NB4 (cell line): Measurements from ENCODE around the gene MACROD2.

Source experiments
- DNase-seq: peaks from one replicate; pipeline ENCODE4 v3.0.0; 2010; ENCODE audit warnings: low read depth
- H3K4me3 ChIP-seq: one replicate; pipeline ENCODE4 v1.5.1; 2011; ENCODE audit warnings: mild to moderate bottlenecking, low read depth, low read length, moderate library complexity
- MYC ChIP-seq: IDR thresholded peaks from 2 replicates; pipeline ENCODE4 v1.6.1; 2011; ENCODE audit warnings: low read depth, low read length
- POLR2A ChIP-seq: IDR thresholded peaks from 2 replicates; pipeline ENCODE4 v1.6.1; 2011; ENCODE audit warnings: mild to moderate bottlenecking; ENCODE audit not compliant: insufficient read length; ENCODE audit errors: extremely low read depth
- TF ChIP-seq, protein P1 (sequence below): IDR thresholded peaks from one replicate; pipeline ENCODE4 v1.5.1; 2012; ENCODE audit warnings: low read depth, low read length
- TF ChIP-seq, protein P2 (sequence below): IDR thresholded peaks from 2 replicates; pipeline ENCODE4 v1.6.1; 2011; ENCODE audit warnings: low read depth, low read length

MACROD2 gene

DNA sequence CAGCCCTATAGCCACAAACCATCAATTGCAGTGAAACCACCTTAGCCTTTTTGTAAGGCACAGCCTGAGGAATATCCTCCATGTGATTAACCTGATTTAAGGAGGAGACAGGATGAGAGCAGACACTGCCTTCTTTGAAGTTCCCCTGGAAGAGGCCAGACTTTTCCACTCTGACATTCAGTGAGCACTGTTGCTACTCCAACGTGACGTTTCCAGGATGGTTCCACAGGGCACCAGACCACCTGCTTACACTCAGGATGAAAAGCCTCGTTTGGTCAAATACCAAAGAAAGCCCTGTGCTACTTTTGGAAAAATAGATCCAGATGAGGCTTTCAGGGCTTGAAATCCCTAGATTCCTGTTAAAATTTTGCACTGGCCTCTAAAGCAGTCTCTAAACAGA is 1444.2 kb downstream of the MACROD2 start:
- no peak for DNase-seq
- no peak overlapping the region for H3K4me3 ChIP-seq
- TF ChIP-seq MYC (no peak), POLR2A (no peak)
- TF ChIP-seq, protein P1, sequence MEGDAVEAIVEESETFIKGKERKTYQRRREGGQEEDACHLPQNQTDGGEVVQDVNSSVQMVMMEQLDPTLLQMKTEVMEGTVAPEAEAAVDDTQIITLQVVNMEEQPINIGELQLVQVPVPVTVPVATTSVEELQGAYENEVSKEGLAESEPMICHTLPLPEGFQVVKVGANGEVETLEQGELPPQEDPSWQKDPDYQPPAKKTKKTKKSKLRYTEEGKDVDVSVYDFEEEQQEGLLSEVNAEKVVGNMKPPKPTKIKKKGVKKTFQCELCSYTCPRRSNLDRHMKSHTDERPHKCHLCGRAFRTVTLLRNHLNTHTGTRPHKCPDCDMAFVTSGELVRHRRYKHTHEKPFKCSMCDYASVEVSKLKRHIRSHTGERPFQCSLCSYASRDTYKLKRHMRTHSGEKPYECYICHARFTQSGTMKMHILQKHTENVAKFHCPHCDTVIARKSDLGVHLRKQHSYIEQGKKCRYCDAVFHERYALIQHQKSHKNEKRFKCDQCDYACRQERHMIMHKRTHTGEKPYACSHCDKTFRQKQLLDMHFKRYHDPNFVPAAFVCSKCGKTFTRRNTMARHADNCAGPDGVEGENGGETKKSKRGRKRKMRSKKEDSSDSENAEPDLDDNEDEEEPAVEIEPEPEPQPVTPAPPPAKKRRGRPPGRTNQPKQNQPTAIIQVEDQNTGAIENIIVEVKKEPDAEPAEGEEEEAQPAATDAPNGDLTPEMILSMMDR = no peak
- TF ChIP-seq, protein P2, sequence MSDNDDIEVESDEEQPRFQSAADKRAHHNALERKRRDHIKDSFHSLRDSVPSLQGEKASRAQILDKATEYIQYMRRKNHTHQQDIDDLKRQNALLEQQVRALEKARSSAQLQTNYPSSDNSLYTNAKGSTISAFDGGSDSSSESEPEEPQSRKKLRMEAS = no peak

DNA sequence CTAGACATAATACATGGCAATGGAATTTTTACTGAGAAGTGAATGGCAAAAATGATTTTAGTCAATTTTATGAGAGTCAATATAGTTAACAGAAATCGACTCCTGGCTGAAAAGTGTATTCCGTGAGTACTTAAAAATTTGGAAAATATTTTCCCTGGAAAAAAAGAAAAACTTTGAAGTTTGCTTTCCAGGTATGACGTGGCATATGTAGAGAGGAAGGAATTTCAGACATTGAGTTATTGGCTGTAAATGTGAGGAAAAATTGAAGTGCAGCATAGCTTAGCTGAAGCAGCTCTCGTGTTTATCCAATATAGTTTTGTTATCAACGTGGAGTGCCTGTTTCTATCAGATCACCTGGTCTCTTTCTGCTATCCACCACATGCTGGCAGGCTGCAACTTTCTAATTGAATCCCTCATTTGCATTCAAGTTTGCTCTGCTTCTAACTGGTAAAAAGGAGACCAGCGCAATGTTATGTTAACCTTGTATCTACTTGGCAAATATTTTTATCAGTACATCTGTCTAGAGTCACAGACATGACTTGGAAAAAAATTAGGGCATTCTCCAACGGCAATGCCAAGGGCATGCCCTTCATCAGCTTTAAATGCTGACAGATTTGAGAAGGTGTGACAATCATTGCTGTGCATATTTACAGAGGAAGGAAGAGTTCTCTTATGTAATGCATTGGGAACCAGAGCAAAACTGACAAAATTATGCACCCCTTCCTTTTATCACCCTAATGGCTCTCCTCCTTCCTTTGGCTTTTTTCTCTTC is 1444.9 kb downstream of the MACROD2 start:
- TF ChIP-seq, protein P1 = no peak
- TF ChIP-seq POLR2A = no peak
- TF ChIP-seq MYC = no peak
- TF ChIP-seq, protein P2 = no peak
- no peak for DNase-seq
- H3K4me3 ChIP-seq = no peak overlapping the region

DNA sequence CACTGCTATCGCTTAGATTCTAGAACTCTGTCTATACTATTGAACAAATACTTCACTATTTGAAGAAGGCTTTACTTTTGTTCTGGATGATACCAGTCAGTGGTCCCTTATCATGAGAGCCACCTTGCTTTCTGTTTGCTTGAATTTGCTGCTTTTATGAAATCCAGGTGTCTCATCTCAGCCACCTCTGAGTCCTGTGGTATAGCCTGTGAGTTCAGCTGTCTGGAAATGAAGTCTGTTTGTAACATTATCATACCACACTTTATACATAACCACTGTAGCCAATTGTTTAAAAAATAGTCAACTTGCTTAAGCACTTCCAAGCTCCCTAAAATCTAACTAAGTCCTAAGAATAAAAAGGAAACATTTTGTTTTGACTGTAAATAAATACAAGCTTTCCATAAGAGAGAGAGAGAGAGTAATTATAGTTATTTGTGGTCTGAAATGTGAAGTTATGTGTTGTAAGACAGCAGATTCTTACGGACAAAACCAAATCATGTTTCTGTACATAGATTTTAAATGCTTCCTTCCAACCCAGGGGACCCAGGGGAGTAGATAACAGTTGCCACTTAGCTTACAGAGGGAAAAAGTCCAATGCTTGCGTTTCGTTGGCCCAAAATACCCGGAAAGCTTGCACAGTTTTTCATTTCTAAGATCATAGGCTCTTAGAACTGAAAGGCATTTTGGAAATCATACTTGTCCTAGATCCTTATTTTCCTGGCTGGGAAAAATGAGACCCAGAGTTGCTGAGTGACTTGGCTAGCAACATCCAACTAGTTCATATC is 1449.9 kb downstream of the MACROD2 start:
- DNase-seq = no peak
- TF ChIP-seq, protein P1 = no peak
- TF ChIP-seq, protein P2 = no peak
- TF ChIP-seq MYC (no peak), POLR2A (no peak)

DNA sequence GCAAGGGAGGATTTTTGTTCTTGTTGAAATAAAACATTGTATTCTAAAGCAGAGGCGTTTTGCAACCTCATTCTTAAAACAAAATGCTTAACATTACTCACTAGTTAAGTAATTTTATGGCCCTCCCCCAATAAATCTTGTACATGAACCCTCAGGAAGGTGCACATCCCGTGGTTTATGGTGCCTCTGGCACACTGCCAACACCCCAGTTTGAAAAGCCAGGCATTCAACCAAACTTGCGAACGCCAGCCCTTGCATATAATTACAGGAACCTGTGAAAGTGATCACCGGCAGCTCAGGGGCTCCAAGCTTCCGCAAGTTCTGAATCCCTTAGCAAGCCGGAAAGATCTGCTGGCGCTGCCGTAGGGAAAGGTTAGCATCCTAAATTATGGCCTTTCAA is 1451.1 kb downstream of the MACROD2 start:
- TF ChIP-seq POLR2A (no peak), MYC (no peak)
- TF ChIP-seq, protein P2 = no peak
- TF ChIP-seq, protein P1 = no peak
- H3K4me3 ChIP-seq = no peak overlapping the region
- no peak for DNase-seq

More for the DNA sequence above, 1449.9 kb downstream of the MACROD2 start:
- no peak overlapping the region for H3K4me3 ChIP-seq

DNA sequence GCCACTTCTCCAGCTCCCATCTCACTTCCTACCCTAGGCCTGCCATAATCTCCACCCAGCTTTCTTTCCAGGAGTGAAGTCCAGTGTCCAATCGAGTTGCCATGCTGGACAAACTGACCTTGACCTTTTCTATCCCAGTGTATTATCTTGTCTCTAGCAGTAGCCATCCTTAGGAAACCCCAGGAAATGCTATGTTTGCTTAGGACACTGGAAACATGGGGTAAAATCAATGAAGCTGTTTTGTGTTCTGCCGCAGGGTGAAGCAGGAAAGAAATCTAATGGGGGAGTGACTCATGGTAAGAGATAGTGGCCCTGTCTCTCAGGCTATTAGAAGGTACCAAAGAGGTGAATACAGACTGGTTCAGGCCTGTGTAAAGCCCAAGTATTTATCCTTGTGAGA is 1452.2 kb downstream of the MACROD2 start:
- no peak for TF ChIP-seq MYC
- TF ChIP-seq POLR2A = no peak
- DNase-seq = no peak
- no peak overlapping the region for H3K4me3 ChIP-seq

DNA sequence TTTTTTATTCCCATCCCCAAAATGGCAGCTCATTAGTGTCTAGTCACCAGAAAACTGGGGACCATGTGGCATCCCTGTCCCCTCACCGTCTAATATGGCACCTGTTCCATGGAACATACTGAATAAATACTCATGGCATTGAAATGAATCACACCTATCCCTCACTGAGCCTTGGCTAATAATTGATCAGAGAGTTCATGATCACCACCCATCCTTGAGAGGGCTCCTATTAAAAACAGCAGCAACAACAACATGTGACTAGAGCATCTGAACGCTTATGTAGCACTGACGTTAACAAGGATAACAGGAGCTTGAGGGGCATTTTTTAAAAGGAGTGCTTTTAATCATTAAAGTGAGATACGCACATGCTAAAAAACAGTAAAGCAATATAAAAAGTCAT is 1453.7 kb downstream of the MACROD2 start:
- no peak for DNase-seq
- H3K4me3 ChIP-seq = no peak overlapping the region
- TF ChIP-seq, protein P2 = no peak
- no peak for TF ChIP-seq MYC
